Mesenchymal stem cell (in vitro differentiated cells and primary cell): ENCODE results near the gene LRIF1. TPM values are rescaled to one million over a fixed set of nuclear protein-coding genes. Genes with fewer than 3 reads are reported as not detected.
"Not testable (repeated sequence)": the region's sequence is repeated elsewhere in the genome, so short reads cannot be mapped to it uniquely, and the experiment has no call there.

Experiments
- DNase-seq: peaks from one replicate; pipeline ENCODE4 v3.0.0-alpha.2; 2013
- H2AFZ ChIP-seq: one replicate; pipeline ENCODE4 v1.6.1; 2013; ENCODE audit warnings: low read depth, mild to moderate bottlenecking, control low read depth, inconsistent platforms, low read length, moderate library complexity
- H2AK5ac ChIP-seq: 2 replicates; pipeline ENCODE4 v1.6.1; 2013; ENCODE audit warnings: low read length, moderate library complexity, mild to moderate bottlenecking, inconsistent platforms; ENCODE audit not compliant: severe bottlenecking
- H2BK120ac ChIP-seq: one replicate; pipeline ENCODE4 v1.6.1; 2013; ENCODE audit warnings: low read depth, mild to moderate bottlenecking, inconsistent platforms, low read length, moderate library complexity
- H2BK12ac ChIP-seq, 2 experiments: one replicate each; pipeline ENCODE4 v1.6.1; 2013; ENCODE audit warnings: inconsistent platforms in 2 of 2, low read length in 2 of 2, mild to moderate bottlenecking in 2 of 2, moderate library complexity in 2 of 2, control low read depth in 1 of 2
- H2BK15ac ChIP-seq: one replicate; pipeline ENCODE4 v1.6.1; 2013; ENCODE audit warnings: mild to moderate bottlenecking, low read depth, inconsistent platforms; ENCODE audit not compliant: poor library complexity, severe bottlenecking
- H2BK5ac ChIP-seq: 2 replicates; pipeline ENCODE4 v1.6.1; 2013; ENCODE audit warnings: low read depth, mild to moderate bottlenecking, low read length, control low read depth, inconsistent platforms; ENCODE audit not compliant: poor library complexity, severe bottlenecking
- H3K14ac ChIP-seq, 2 experiments: one replicate each; pipeline ENCODE4 v1.6.1; 2013; ENCODE audit warnings: inconsistent platforms in 2 of 2, low read length in 2 of 2, control low read depth in 1 of 2, mild to moderate bottlenecking in 1 of 2, moderate library complexity in 1 of 2
- H3K18ac ChIP-seq, 2 experiments: one replicate each; pipeline ENCODE4 v1.6.1; 2013; ENCODE audit warnings: inconsistent platforms in 2 of 2, low read length in 2 of 2, control low read depth in 1 of 2, low read depth in 1 of 2, mild to moderate bottlenecking in 1 of 2
- H3K23ac ChIP-seq, 2 experiments: one replicate each; pipeline ENCODE4 v1.6.1; 2013; ENCODE audit warnings: inconsistent platforms in 2 of 2, low read length in 2 of 2, mild to moderate bottlenecking in 2 of 2, moderate library complexity in 2 of 2, control low read depth in 1 of 2
- H3K27ac ChIP-seq: 2 replicates; pipeline ENCODE4 v1.5.1; 2013; ENCODE audit warnings: mild to moderate bottlenecking, moderate library complexity, low read length, control low read depth, inconsistent platforms; ENCODE audit not compliant: poor library complexity, severe bottlenecking
- H3K27me3 ChIP-seq, 2 experiments: 2 replicates each; pipeline versions ENCODE4 v1.6.1 to v1.7.0; 2013; ENCODE audit warnings: low read length in 2 of 2, mild to moderate bottlenecking in 2 of 2, moderate library complexity in 2 of 2, control low read depth in 1 of 2, inconsistent platforms in 1 of 2; ENCODE audit not compliant: control insufficient read depth in 1 of 2, insufficient read depth in 1 of 2
- H3K36me3 ChIP-seq, 2 experiments: 2 replicates each; pipeline versions ENCODE4 v1.6.1 to v1.7.0; 2013; ENCODE audit warnings: low read length in 2 of 2, control low read depth in 1 of 2, inconsistent platforms in 1 of 2, low read depth in 1 of 2, mild to moderate bottlenecking in 1 of 2; ENCODE audit not compliant: insufficient read depth in 2 of 2, control insufficient read depth in 1 of 2
- H3K4ac ChIP-seq, 2 experiments: one replicate each; pipeline ENCODE4 v1.6.1; 2013; ENCODE audit warnings: inconsistent platforms in 2 of 2, low read length in 2 of 2, mild to moderate bottlenecking in 2 of 2, moderate library complexity in 2 of 2, control low read depth in 1 of 2, low read depth in 1 of 2
- H3K4me1 ChIP-seq: 2 replicates; pipeline ENCODE4 v1.6.1; 2013; ENCODE audit warnings: low read depth, low read length, control low read depth; ENCODE audit not compliant: control insufficient read depth, insufficient read depth
- H3K4me2 ChIP-seq: 2 replicates; pipeline ENCODE4 v1.6.1; 2013; ENCODE audit warnings: low read length, mild to moderate bottlenecking, inconsistent platforms; ENCODE audit not compliant: poor library complexity, severe bottlenecking
- H3K4me3 ChIP-seq, 2 experiments: 2 replicates each; pipeline versions ENCODE4 v1.5.1 to v1.7.0; 2013; ENCODE audit warnings: low read length in 2 of 2, mild to moderate bottlenecking in 2 of 2, control low read depth in 1 of 2, low read depth in 1 of 2; ENCODE audit not compliant: insufficient read depth in 1 of 2
- H3K79me1 ChIP-seq: replicated peaks from 2 replicates; pipeline ENCODE4 v1.6.1; 2013; ENCODE audit warnings: mild to moderate bottlenecking, control low read depth, low read length, inconsistent platforms; ENCODE audit not compliant: poor library complexity, severe bottlenecking
- H3K9ac ChIP-seq: 2 replicates; pipeline ENCODE4 v1.7.0; 2013; ENCODE audit warnings: mild to moderate bottlenecking, low read length, moderate library complexity
- H3K9me3 ChIP-seq: 2 replicates; pipeline ENCODE4 v1.7.0; 2013; ENCODE audit warnings: mild to moderate bottlenecking, low read length; ENCODE audit not compliant: control insufficient read depth
- H4K8ac ChIP-seq: one replicate; pipeline ENCODE4 v1.6.1; 2013; ENCODE audit warnings: inconsistent platforms, mild to moderate bottlenecking, low read length, moderate library complexity
- H4K91ac ChIP-seq: one replicate; pipeline ENCODE4 v1.6.1; 2013; ENCODE audit warnings: mild to moderate bottlenecking, low read length, inconsistent platforms
- WGBS: methylation state at CpG from one replicate; pipeline ENCODE4 v1.1.7; 2013; ENCODE audit warnings: mixed read lengths; 5-methylcytosine and 5-hydroxymethylcytosine counted together
- polyA plus RNA-seq, 2 experiments: library from polyadenylated mRNA; stranded (reverse); fragments of 200-250 nt; gene quantifications; one replicate each; pipeline ENCODE4 v1.2.3, GENCODE V29; 2013

Gene LRIF1
- 13.3 TPM for polyA plus RNA-seq (2013, experiment 1 of 2)
- 13.4 TPM for polyA plus RNA-seq (2013, experiment 2 of 2)

DNA sequence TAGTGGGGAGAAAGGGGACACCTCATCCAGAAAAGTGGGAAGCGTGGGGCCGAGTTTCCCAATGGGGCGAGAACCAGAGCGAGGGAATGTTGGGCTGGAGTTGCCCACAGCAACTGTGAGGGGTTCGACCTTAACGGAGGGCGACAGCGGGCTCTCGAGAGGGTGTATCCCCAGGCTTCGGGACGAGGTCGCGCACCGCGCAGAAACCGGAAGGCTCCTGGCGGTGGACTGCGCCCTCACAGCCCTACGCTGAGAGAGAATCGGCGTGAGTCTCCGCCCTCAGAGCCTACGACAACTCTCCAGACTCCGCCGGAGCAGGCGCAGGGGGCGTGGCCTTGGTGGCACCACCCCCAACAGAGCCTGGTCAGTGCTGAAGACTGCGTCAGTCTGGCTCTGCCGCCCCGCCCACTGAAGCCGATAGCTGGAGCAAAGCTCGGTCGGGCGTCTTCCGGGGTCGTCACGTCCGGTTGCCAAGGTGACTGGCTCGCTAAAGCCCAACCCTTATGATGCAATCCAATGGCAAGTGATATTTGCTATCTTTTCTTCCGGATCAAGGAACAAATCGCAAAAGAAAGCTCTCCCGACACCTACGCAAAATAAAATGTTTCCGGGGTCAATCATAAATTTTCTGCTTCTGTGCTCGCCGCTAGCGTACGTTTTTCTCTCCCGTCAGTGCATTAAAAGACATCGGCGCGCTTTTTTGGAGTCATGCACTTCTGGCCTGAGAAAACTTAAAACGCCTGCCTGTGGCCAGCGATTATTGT is at the start of gene LRIF1:
TSS of gene LRIF1 (minus strand) at position 232 of the 764 bp plus-strand sequence. CDS start 234 bp downstream, outside the sequence.
- DNase-seq, result peak; percentile 97
- peak within 1 kb of the TSS; percentile 36 for H2AFZ ChIP-seq
- H3K4me1 ChIP-seq, result no peaks in the 10 kb centered on the region
- H3K4me2 ChIP-seq, result peak within 1 kb of the TSS; percentile 64
- H3K27me3 ChIP-seq, result no peaks in the 10 kb centered on the region
- no peaks in the 10 kb centered on the region for H3K79me1 ChIP-seq
- no peak within 1 kb of the TSS for H2BK15ac ChIP-seq
- no peak within 1 kb of the TSS for H3K14ac ChIP-seq
- peak within 1 kb of the TSS in 1 of 2 experiments; percentile 76 for H3K18ac ChIP-seq
- H3K4ac ChIP-seq, result peak within 1 kb of the TSS in 1 of 2 experiments; percentile 54
- peaks cover 10% of the 10 kb centered on the region for H3K9me3 ChIP-seq
- H2BK120ac ChIP-seq, result no peak within 1 kb of the TSS
- H3K9ac ChIP-seq, result peak within 1 kb of the TSS; percentile 98
- no peak within 1 kb of the TSS for H3K23ac ChIP-seq
- H3K4me3 ChIP-seq, result peak within 1 kb of the TSS; percentile 69 to 98
- peaks cover 0 to 7% of the 10 kb centered on the region in 2 experiments for H3K36me3 ChIP-seq
- WGBS, result 50% methylated on average over 54 of the region's 54 CpGs
- H2BK5ac ChIP-seq, result no peak within 1 kb of the TSS
- H2AK5ac ChIP-seq, result no peak within 1 kb of the TSS
- H3K27ac ChIP-seq, result peak within 1 kb of the TSS; percentile 84
- H4K8ac ChIP-seq, result no peak within 1 kb of the TSS
- H4K91ac ChIP-seq, result no peak within 1 kb of the TSS
- H2BK12ac ChIP-seq, result no peak within 1 kb of the TSS

DNA sequence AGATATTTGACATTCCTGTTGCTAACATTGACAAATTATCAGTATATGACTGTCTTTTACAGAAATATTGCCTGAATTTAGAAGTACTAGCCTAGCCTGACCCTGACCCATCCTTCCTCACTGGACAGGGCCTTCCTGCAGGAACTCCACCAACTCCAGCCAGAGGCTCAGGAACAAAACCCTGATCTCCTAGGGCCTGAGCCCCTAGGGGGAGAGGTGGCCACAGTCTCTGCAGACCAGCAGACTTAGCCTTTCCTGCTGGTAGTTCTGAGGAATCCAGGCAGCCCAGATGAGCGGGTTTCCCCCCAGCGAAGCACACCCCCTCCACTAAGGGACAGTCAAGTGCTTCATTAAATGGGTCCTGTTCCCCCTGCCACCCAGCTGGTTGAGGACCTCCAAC is 44.3 kb upstream of the LRIF1 start:
- no peaks in the 10 kb centered on the region for H3K4me1 ChIP-seq
- H3K27ac ChIP-seq, result no peak overlapping the region
- H3K79me1 ChIP-seq, result no peaks in the 10 kb centered on the region

DNA sequence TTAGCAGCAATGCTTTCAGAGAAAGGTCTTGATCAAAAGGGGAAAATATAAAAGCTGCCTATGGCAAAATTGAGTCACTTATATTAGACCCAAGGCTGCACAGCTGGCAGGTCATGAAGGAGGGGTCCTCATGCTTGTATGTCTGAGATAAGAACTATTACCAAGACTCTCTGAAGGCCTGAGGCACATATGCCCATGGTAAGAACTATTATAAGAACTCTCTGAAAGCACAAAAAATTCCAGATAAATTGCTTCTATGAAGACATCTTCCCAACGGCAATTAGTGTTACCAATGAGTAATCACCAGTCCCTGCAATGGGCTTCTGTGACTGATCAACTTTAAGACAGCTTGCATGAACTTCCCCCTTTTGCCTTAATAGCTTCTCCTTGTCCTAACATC is 42.8 kb upstream of the LRIF1 start:
- peaks cover 22% of the 10 kb centered on the region for H3K9me3 ChIP-seq
- no peak overlapping the region for H3K9ac ChIP-seq
- DNase-seq, result no peak
- no peak overlapping the region for H2BK120ac ChIP-seq
- H2AK5ac ChIP-seq, result no peak overlapping the region
- H2BK5ac ChIP-seq, result no peak overlapping the region
- H3K79me1 ChIP-seq, result no peaks in the 10 kb centered on the region
- no peak overlapping the region for H3K4me3 ChIP-seq
- no peak overlapping the region for H2BK15ac ChIP-seq
- H3K36me3 ChIP-seq, result no peaks in the 10 kb centered on the region
- WGBS, result 73% methylated on average over 1 of the region's 1 CpG
- no peaks in the 10 kb centered on the region for H3K27me3 ChIP-seq
- H3K27ac ChIP-seq, result no peak overlapping the region
- no peak overlapping the region for H3K4me2 ChIP-seq
- no peak overlapping the region for H3K4ac ChIP-seq
- no peak overlapping the region for H2BK12ac ChIP-seq
- no peak overlapping the region for H3K14ac ChIP-seq
- no peaks in the 10 kb centered on the region for H3K4me1 ChIP-seq
- H2AFZ ChIP-seq, result no peak overlapping the region
- H3K23ac ChIP-seq, result no peak overlapping the region
- H4K8ac ChIP-seq, result no peak overlapping the region
- H3K18ac ChIP-seq, result no peak overlapping the region
- no peak overlapping the region for H4K91ac ChIP-seq

More for the DNA sequence above, 44.3 kb upstream of the LRIF1 start:
- H3K9me3 ChIP-seq, result peaks cover 29% of the 10 kb centered on the region
- WGBS, result 82% methylated on average over 2 of the region's 2 CpGs
- no peak overlapping the region for H2BK5ac ChIP-seq
- DNase-seq, result no peak
- H2BK15ac ChIP-seq, result no peak overlapping the region
- no peak overlapping the region for H3K18ac ChIP-seq
- H3K14ac ChIP-seq, result no peak overlapping the region
- H2BK120ac ChIP-seq, result no peak overlapping the region
- H3K4me2 ChIP-seq, result no peak overlapping the region
- H3K36me3 ChIP-seq, result no peaks in the 10 kb centered on the region
- no peak overlapping the region for H3K4ac ChIP-seq
- H3K4me3 ChIP-seq, result no peak overlapping the region
- no peak overlapping the region for H4K91ac ChIP-seq
- no peak overlapping the region for H2AK5ac ChIP-seq
- H2AFZ ChIP-seq, result no peak overlapping the region
- no peak overlapping the region for H3K9ac ChIP-seq
- H4K8ac ChIP-seq, result no peak overlapping the region
- no peak overlapping the region for H2BK12ac ChIP-seq
- no peaks in the 10 kb centered on the region for H3K27me3 ChIP-seq
- no peak overlapping the region for H3K23ac ChIP-seq

GRCh38 chr1:110999607-111000006 is 35.9 kb upstream of the LRIF1 start:
- H2AFZ ChIP-seq, H3K4me2 ChIP-seq, H3K23ac ChIP-seq, DNase-seq, H3K4me3 ChIP-seq, H2BK12ac ChIP-seq, H2AK5ac ChIP-seq, H2BK120ac ChIP-seq, H4K8ac ChIP-seq, H3K9ac ChIP-seq, H2BK15ac ChIP-seq, H3K18ac ChIP-seq, H3K14ac ChIP-seq, H3K36me3 ChIP-seq, H3K79me1 ChIP-seq, H3K27ac ChIP-seq, H3K4ac ChIP-seq, H4K91ac ChIP-seq, H3K9me3 ChIP-seq, H3K27me3 ChIP-seq, H3K4me1 ChIP-seq, H2BK5ac ChIP-seq: not testable (repeated sequence)
